Stomach (tissue), 9 donors: ENCODE results near the gene TEAD1. TPM values are rescaled to one million over a fixed set of nuclear protein-coding genes. Genes with fewer than 3 reads are reported as not detected.

ENCODE experiments used
- DNase-seq, 2 donors: peaks; one replicate each; pipeline versions ENCODE4 v3.0.0 to v3.0.0-alpha.2; 2013 to 2019
- H3K27ac ChIP-seq, 5 donors: fragments of 200-600 bp in 4 of 5; sonication (generic) in 4 of 5; one replicate each; pipeline ENCODE4 v1.5.1; 2013 to 2019; ENCODE audit warnings: mild to moderate bottlenecking in 1 of 5, moderate library complexity in 1 of 5
- H3K27me3 ChIP-seq, 3 donors: fragments of 200-600 bp; sonication (generic); one replicate each; pipeline ENCODE4 v1.5.1; 2017 to 2019; ENCODE audit warnings: mixed run types in 1 of 3
- H3K36me3 ChIP-seq, 4 donors: fragments of 200-600 bp; sonication (generic); 1 replicate in 3 of 4; 2 replicates in 1 of 4; pipeline ENCODE4 v1.5.1; 2016 to 2019
- H3K4me1 ChIP-seq, 4 donors: fragments of 200-600 bp; sonication (generic); one replicate each; pipeline ENCODE4 v1.5.1; 2016 to 2019
- H3K4me3 ChIP-seq, 4 donors: fragments of 200-600 bp; sonication (generic) in 3 of 4; one replicate each; pipeline ENCODE4 v1.5.1; 2016 to 2019; ENCODE audit warnings: mild to moderate bottlenecking in 1 of 4
- H3K9me3 ChIP-seq, 4 donors: fragments of 200-600 bp; sonication (generic); one replicate each; pipeline ENCODE4 v1.5.1; 2016 to 2019
- CTCF ChIP-seq, 7 experiments: fragments of 450-650 bp in 4 of 7; fragments of 200-600 bp in 3 of 7; sonication (generic) in 3 of 7; IDR thresholded peaks; one replicate each; pipeline ENCODE4 v1.5.1; 2016 to 2019; ENCODE audit warnings: antibody characterized with exemption in 7 of 7, control low read depth in 2 of 7, mild to moderate bottlenecking in 1 of 7
- EP300 ChIP-seq: sonication (generic); formaldehyde crosslinking; IDR thresholded peaks from one replicate; pipeline ENCODE4 v1.6.1; 2017; ENCODE audit warnings: antibody characterized with exemption
- POLR2A ChIP-seq, 4 donors: fragments of 450-650 bp; IDR thresholded peaks; one replicate each; pipeline ENCODE4 v1.6.1; 2016; ENCODE audit warnings: antibody characterized with exemption in 4 of 4, control low read depth in 2 of 4, mild to moderate bottlenecking in 1 of 4, moderate library complexity in 1 of 4
- POLR2AphosphoS5 ChIP-seq, 3 donors: sonication (generic); formaldehyde crosslinking; IDR thresholded peaks; one replicate each; pipeline ENCODE4 v1.6.1; 2016; ENCODE audit warnings: antibody characterized with exemption in 3 of 3
- WGBS, 5 donors: extraction: QIAGEN DNeasy Blood & Tissue Kit in 3 of 5; methylation state at CpG; one replicate each; pipeline versions ENCODE4 v1.1.5 to v1.1.7; 2013 to 2018; 5-methylcytosine and 5-hydroxymethylcytosine counted together
- intact Hi-C: fragments of 100-400 bp; cut with DNase I; formaldehyde crosslinking; loops from one replicate; pipeline ENCODE4 v1.15.1; 2023; ENCODE audit warnings: low total_unique reads
- polyA plus RNA-seq, 3 donors: library from polyadenylated mRNA; stranded (reverse); fragments of 200-250 nt; gene quantifications; one replicate each; pipeline ENCODE4 v1.2.3, GENCODE V29; 2013
- total RNA-seq, 5 donors: library from RNA; depleted of rRNA; stranded (reverse); fragments of >200 nt; gene quantifications; one replicate each; pipeline versions ENCODE4 v1.1.0 to v1.2.3, GENCODE V29; 2014 to 2016
- donor health status: healthy with polysubstance abuse.
- donor health status: Bipolar disorder and iron deficiency.
- donor health status: healthy.

The TEAD1 gene
- total and polyA plus RNA-seq, 8 donors, result 4.9 to 133 (median 65.2) TPM

GRCh38 chr11:12963051-12963450 is 288.8 kb downstream of the TEAD1 start:
- DNase-seq, result no peak
- peaks cover 0 to 7% (median 3%) of the 10 kb centered on the region in 4 donors for H3K4me1 ChIP-seq
- H3K9me3 ChIP-seq, result no peaks in the 10 kb centered on the region
- no peak for TF ChIP-seq POLR2AphosphoS5 (IDR thresholded peaks at IDR 0.05)
- TF ChIP-seq EP300, result no peak
- TF ChIP-seq CTCF (IDR thresholded peaks at IDR 0.05), result no peak
- no peak for TF ChIP-seq POLR2A (IDR thresholded peaks at IDR 0.05)
- 75 to 93% (median 84%) methylated on average over 5 of the region's 5 CpGs for WGBS, 5 donors
- H3K27ac ChIP-seq, result no peak overlapping the region
- no peaks in the 10 kb centered on the region for H3K36me3 ChIP-seq
- peaks cover 0 to 16% (median 0%) of the 10 kb centered on the region in 3 donors for H3K27me3 ChIP-seq
- no peak overlapping the region for H3K4me3 ChIP-seq
- intact Hi-C loops, result loop anchor here (10.0 kb wide), 1 partner anchor 192 kb away; no protein-coding TSS in a partner anchor

GRCh38 chr11:12963792-12964536 is 289.7 kb downstream of the TEAD1 start:
- WGBS, 5 donors, result 7 to 13% (median 11%) methylated on average over 13 of the region's 13 CpGs
- intact Hi-C loops, result loop anchor here (10.0 kb wide), 1 partner anchor 191 kb away; no protein-coding TSS in a partner anchor

DNA sequence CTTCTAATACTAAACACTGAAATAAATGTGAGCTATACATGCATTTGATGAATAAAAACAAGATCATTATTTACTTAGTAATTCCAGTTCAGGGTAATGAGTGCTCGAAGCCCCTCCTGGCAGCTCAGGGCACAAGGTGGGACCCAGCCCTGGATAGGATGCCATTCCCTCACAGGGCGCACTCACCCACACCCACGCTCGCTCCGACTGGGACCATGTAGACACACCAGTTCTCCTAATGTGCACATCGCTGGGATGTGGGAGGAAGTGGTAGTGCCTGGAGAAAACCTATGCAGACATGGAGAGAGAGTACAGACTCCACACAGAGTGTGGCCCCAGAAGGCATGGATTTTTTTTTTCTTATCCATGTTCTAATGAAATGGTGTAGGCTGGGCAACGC is 290.4 kb downstream of the TEAD1 start:
- intact Hi-C loops, result loop anchor here (10.0 kb wide), 1 partner anchor 190 kb away; no protein-coding TSS in a partner anchor

More at GRCh38 chr11:12963792-12964536, 289.7 kb downstream of the TEAD1 start:
- TF ChIP-seq POLR2A (IDR thresholded peaks at IDR 0.05) (no peak), CTCF (IDR thresholded peaks at IDR 0.05) (peak in 5 of 7 experiments; percentile 81 to 93 (median 86))
- peaks cover 0 to 16% (median 0%) of the 10 kb centered on the region in 3 donors for H3K27me3 ChIP-seq
- no peaks in the 10 kb centered on the region for H3K9me3 ChIP-seq
- no peak overlapping the region for H3K4me3 ChIP-seq
- peak; percentile 79 to 85 for DNase-seq
- H3K36me3 ChIP-seq, result no peaks in the 10 kb centered on the region
- peaks cover 0 to 7% (median 3%) of the 10 kb centered on the region in 4 donors for H3K4me1 ChIP-seq
- H3K27ac ChIP-seq, result no peak overlapping the region

GRCh38 chr11:12966002-12966401 is 291.8 kb downstream of the TEAD1 start:
- H3K27me3 ChIP-seq, result peaks cover 0 to 16% (median 0%) of the 10 kb centered on the region in 3 donors
- intact Hi-C loops, result loop anchor here (10.0 kb wide), 1 partner anchor 189 kb away; no protein-coding TSS in a partner anchor
- H3K36me3 ChIP-seq, result no peaks in the 10 kb centered on the region
- H3K4me3 ChIP-seq, result no peak overlapping the region
- H3K4me1 ChIP-seq, result peaks cover 0 to 7% (median 3%) of the 10 kb centered on the region in 4 donors
- WGBS, 5 donors, result 80 to 94% (median 87%) methylated on average over 5 of the region's 5 CpGs
- no peaks in the 10 kb centered on the region for H3K9me3 ChIP-seq
- no peak for TF ChIP-seq EP300
- no peak for TF ChIP-seq POLR2AphosphoS5 (IDR thresholded peaks at IDR 0.05)
- no peak for TF ChIP-seq CTCF (IDR thresholded peaks at IDR 0.05)
- TF ChIP-seq POLR2A (IDR thresholded peaks at IDR 0.05), result no peak
- H3K27ac ChIP-seq, result no peak overlapping the region
- no peak for DNase-seq

More for the DNA sequence above, 290.4 kb downstream of the TEAD1 start:
- Histone ChIP-seq H3K4me1 (peaks cover 0 to 7% (median 3%) of the 10 kb centered on the region in 4 donors), H3K27ac (no peak overlapping the region), H3K4me3 (no peak overlapping the region), H3K36me3 (no peaks in the 10 kb centered on the region), H3K27me3 (peaks cover 0 to 16% (median 0%) of the 10 kb centered on the region in 3 donors), H3K9me3 (no peaks in the 10 kb centered on the region)
- no peak for DNase-seq
- WGBS, 5 donors, result 80 to 94% (median 88%) methylated on average over 7 of the region's 7 CpGs
- TF ChIP-seq POLR2AphosphoS5 (IDR thresholded peaks at IDR 0.05) (no peak), CTCF (IDR thresholded peaks at IDR 0.05) (no peak), EP300 (no peak), POLR2A (IDR thresholded peaks at IDR 0.05) (no peak)
